Measurements from ENCODE around the gene BCL6B.

BCL6B gene

DNA sequence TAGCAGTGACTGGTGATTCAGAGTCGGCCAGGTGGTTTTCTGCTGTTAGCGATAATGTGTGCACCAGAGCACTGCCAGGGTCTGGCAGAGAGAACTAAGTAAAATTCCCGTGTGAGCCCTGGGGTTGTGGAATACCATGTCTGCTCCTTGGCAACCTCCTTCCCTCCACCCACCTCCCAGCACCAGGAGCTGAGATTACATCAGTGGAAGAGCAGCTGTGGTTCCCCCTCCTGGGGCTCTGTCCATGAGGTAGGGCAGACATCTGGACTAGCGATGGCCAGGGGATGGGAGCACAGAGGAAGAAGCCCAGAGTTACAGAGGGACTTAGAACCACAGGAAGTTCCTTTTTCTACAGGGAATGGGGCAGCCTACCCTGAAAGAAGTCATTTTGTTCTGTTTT, 41.4 kb downstream of the BCL6B start:
- FAIRE-seq: no peak

DNA sequence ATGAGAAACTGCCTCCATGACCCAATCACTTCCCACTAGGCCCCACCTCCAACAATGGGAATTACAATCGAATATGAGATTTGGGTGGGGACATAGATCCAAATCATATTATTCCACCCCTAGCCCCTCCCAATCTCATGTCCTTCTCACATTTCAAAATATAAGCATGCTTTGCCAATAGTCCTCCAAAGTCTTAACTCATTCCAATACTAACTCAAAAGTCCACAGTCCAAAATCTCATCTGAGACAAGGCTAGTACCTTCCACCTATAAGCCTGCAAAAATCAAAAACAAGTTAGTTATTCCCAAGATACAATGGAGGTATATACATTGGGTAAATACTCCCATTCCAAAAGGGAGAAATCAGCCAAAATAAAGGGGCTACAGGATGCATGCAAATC, 44.3 kb downstream of the BCL6B start:
- FAIRE-seq: no peak

DNA sequence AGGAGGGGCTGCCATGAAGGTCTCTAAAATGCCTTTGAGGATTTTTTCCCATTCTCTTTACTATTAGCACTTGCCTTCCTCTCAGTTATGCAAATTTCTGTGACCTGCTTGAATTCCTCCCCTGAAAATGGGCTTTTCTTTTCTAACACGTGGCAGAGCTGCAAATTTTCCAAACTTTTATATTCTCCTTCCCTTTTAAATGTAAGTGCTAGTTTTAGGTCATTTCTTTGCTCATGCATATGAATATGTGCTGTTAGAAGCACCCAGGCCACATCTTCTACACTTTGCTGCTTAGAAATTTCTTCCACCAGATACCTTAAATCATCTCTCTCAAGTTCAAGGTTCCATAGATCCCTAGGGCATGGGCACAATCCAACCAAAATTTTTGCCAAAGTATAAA, 45.4 kb downstream of the BCL6B start:
- no peak for FAIRE-seq

DNA sequence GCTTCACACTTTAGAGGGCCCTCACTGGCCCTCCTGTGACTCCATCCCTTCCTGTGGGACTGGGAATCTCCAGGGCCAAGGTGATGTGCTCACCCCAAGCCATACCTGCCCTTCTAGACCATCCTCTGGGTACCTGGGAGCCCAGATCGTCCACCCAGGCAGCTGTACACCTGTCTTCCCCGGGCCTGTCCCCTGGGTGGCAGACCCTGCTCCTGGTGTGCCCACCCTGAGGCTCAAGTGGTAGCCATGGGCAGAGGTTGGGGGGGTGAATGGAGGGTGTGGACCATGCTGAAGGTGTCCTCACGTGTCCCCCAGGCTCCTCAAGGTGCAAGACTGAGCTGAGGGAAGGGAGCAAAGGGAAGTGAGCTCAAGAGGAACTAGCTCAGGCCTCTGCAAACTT, 47.9 kb downstream of the BCL6B start:
- FAIRE-seq: no peak

DNA sequence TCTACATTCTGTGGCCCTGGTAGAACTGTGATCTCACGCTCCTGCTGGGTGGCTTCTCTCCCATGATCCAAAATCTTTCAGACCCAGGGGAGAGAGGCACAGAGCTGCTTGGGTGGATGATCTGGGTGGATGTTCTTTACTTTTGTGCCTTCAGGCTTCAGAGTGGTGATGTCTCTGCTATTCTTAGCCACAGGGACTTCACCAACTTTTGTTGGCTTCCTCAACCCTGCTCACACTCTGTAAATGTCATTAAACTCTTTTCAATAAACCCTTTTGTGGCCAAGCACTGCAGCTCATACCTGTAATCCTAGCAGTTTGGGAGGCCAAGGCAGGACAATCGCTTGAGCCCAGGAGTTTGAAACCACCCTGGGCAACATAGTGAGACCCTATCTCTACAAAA, 49.6 kb downstream of the BCL6B start:
- FAIRE-seq: no peak

DNA sequence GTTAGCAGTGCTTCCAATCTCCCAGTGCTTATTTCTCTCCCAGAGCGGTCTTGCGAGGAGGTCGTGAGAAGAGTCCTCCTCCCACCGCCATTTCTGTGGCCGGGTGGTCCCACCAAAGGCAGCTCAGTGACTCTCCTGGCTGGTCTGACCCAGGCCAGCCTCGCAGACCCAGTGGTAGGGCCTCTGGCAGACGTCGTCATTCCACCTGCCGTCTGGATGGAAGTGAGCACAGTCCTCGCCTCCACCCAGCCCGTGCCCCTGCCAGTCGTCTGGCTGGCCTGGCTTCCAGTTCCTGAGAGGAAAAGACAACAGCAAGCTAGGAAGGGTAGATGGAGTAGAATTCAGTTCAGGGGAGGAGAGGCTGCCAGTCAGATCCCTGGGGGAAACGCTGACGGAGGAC, 52.1 kb downstream of the BCL6B start:
- no peak for FAIRE-seq

DNA sequence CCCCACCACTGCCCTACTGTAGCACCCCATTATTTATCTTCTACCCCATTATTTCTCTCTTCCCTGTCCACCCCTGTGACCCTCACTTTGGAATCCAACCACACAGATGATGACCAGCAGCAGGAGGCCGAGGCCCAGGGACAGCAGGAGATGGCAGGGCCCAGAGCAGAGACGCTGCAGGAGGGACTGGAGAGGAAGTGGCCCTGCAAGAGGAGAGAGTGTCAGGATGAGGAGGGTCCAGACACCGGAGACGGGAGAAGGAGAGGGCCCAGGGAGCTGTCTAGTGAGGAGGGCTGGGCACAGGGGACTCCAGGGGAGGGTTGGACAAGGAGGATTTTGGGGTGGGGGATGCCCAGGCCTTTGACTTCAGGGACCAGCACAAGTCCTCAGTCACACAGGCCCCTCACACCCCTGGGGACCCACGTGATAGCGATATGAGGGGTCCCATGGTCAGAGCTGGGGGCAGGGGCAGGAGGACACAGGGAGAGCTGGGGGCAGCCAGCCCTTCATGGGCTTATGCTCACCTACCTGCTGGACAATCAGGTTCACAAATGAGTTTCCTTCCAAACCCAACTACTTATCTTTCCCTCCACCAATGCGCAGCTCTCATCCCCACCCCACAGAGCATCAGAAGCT, 55.2 kb downstream of the BCL6B start:
- no peak for FAIRE-seq

DNA sequence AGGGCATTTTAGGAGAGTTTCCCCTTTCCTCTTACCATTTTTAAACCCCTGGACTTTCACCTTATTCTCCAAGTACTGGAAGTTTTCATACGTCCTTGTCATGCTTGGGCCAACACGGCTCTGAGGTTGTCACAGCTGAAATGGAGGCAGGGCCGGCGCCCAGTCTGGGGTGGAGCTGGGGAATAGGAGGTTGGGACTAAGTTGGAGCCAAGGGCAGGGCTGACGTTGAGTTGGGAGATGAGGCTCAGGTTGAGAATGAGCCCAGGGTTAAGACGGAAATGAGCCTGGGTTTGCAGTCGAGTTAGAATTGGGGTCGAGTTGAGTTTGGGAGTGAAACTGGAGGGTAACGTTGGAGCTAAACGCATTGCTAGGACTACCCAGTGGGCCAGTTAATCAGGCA, 55.9 kb downstream of the BCL6B start:
- FAIRE-seq: no peak
